ELR (cell line): ENCODE data around the gene GALNT10.

Source experiments
- DNase-seq: peaks from one replicate; pipeline ENCODE4 v3.0.0-alpha.2; 2015; ENCODE audit warnings: low read depth

Gene GALNT10

DNA sequence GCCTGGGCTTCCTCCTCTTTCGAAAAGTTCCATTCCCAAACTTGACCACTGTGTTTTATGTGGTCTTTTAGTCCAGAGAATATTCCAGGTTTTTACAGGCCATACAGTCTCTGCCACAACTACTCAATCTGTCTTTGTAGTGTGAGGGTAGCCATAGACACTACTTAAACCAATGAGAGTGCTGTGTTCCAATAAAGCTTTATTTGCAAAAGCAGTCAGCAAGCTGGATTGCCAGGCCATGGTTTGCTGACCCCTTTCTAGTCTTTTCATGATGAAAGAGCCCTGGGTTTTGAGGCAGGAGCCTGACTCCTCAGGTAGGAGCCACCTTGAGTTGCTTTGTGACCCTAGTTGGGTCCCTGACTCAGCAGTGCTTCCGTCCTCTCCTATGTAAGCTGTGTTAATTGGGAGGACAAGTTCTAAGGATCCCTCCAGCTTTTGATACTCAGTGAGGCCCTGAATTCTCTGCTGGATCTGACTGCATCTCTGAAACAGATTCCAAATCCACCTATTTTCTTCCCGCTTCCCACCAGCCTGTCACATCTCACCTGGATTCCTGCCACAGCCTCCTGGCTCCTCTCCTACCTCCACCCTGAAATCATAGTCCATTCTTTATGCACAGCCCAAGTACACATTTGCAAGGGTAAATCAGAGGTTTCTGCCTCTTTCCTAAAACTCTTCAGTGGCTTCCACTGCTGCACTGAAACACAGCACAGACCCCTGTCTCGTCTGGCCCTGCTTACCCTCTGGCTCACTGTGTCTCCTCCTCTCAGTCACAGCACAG, 13.5 kb downstream of the GALNT10 start:
- DNase-seq = no peak

DNA sequence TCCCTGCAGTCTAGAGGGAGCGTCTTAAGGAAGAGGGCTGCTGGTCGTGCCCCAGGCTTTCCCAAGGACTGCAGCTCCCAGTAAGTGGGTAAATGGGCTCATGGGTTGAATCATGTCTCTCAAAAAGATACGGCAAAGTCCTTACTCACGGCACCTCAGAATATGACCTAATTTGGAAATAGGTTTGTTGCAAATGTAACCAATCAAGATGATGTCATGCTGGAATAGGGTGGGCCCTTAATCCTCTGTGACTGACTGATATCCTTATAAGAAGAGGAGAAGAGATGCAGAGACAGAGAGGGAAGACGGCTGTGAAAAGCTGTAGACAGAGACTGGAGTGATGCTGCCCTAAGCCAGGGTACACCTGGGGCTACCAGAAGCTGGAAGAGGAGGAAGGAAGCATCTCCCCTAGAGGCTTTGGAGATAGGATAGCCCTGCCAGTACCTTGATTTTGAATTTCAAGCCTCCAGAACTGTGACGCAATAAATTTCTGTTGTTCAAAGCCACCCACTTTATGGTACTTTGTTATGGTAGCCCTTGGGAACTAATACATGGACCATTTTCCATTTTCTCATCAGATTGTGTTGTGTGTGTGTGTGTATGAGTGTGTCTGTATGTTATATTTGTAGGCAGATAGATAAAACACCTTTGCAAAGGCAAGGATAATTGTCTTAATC, 15.0 kb downstream of the GALNT10 start:
- DNase-seq = peak; percentile 60

DNA sequence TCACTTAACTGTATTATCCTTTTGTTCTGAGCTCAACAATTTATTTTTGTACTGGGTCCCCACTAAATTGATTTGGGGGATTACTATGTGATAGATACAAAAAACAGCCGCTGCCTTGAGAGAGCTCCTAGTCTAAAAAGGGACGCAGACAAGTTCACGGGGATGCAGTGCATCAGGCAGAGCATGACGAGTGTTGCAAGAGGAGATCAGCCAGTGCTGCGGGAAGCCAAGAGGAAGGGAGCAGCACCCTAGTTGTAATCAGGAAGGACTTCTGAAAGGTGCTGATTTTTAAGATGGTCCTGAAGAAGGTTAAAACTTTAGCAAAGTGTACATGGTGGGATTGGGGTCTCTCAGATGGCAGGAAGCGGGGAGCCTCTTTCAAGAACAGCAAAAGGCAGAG, 15.8 kb downstream of the GALNT10 start:
- no peak for DNase-seq

DNA sequence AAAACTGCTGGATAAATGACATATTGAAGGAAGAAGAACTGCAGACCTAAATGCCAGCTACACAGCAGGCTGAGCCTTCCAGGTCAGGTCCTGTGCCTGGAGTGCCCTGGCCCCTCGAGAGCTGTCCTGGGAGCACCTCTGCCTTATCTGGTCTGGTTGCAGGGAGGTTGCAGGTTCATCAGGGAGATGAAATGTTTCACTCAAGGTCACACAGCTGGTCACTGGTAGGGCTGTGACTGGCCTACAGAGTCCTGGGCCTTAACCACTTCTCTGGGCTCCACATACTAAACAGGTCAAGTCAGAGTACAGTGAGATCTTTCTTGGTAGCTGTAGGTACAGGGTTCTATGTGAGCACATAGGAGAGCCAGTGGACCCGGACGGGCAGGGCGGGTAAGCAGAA, 16.7 kb downstream of the GALNT10 start:
- DNase-seq = no peak

DNA sequence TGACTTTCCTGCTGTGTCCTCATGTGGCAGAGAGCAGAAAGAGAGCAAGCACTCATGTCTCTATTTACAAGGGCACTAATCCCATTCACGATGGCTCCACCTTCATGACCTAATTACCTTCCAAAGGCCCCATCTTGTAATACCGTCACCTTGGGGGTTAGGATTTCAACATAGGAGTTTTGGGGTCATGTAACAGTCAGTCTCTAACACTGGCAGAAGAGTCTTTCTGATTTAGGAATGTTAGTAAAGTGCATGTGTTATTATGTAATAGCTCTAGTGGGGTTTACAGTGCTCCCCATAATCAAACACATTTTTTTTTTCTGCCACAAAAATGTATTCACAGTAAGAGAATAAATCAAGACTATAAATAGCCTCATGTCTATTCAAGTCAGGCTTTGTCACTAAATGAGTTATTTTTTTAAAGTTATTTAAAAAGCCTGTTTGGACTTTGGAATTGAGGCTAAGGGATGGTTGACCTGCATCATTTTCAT, 19.1 kb downstream of the GALNT10 start:
- no peak for DNase-seq

GRCh38 chr5:154210163-154210562, 19.6 kb downstream of the GALNT10 start:
- no peak for DNase-seq

DNA sequence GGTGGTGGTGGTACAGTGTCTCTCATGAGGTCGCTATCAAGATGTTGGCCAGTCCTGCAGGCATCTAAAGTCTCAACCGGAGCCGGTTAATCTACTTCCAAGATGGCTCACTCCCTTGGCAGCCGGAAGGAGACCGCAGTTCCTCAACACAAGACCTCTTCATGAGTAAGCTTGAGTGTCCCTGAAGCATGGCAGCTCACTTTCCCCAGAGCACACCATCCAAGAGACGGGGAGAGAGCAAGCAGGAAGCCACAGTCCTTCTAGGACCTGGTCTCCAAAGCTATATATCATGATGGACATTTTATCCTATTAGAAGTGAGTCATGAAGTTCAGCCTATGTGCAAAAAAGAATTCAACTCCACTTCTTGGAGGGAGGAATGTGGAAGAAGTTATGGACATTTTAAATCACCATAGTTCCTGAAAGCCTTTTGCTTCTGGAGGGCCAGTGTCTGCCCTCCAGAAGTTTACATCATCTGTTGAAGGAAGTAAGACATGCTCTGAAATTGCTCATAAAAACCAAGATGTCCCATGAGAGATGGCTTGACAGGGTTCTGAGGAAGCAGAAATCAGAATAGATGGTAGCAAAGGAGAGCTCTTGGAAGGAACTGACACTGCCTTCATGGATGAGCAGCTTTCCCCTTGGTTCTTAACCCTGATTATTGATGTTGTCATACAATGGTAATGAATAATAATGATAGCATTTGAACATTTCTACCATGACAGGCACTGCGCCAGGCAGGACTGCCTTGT, 21.3 kb downstream of the GALNT10 start:
- peak; percentile 93 for DNase-seq

- no peak for DNase-seq
Observed at GRCh38 chr5:154213592-154213991, 23.1 kb downstream of the GALNT10 start.

- peak; percentile 86 for DNase-seq
Observed at GRCh38 chr5:154214371-154215106, 24.0 kb downstream of the GALNT10 start.

DNA sequence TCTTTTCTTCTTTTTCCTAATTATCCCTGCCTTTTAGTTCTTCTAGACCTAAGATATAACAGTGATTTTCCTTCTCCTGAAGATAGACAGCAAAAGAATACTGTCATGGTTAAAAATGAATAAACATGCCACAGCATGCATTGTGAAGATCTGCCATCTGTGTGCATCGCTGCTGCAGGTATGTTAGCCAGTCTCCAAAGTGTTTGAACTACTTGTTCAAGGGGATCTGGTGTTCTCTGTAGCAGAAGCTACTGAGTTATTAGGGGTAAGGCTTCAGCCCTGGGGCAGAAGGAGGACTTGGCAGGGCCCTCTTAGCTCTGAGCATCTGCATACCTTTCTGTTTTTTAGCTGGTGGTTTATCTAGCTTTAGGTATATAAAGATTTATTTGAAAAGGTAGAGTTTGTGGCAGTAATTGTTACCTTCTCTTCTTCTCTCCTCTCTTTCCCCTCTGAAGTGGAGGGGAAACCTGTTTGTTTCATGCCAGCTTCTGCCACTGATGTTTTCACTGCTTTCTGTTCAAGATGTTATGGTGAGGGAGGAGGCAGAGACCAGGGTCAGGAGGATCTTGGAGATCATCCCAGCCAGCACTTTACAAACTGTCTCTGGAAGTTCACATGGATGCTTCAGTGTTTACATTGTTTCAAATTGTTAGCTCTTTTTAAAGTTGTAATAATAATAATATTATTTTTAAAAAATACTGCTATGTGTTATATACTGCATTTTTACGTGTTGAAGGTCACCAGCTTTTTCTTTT, 25.2 kb downstream of the GALNT10 start:
- no peak for DNase-seq

DNA sequence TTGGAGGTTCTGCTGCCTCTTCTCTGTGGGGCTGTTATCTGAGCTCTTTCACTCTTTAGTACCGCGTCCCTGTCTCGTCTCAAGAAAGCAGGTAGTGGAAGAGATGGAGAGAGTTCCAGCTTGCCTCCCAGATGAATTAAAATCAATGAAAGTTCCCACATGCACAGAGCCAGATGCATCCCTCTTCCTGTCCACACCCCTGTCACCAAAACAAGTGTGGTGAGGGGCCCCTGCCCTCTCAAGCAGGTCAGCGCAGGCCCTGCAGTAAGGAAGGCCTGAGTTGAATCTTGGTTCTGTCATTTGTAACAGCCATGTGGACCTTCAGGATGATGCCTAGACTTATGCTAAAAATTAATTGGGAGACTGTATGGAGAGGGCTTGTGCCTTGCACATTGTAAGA, 26.9 kb downstream of the GALNT10 start:
- no peak for DNase-seq

DNA sequence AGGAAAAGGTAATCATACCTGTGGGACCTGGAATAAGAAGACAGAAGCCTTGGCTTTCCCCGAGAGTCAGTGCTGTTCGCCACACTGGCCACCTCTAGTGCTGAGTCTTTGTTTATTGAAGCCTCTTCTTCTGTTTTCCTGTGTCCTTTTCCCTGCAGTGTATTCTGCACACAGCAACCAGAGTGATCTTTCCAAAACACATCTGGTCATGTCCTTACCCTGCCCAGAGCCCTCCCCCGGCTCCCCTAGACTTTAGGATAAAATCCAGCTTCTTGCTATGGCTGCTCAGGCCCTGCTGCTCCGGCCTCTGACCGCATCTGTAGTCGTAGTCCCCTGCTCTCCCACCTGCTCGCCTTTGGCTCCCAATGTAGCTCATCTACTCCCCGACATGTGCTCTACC, 28.3 kb downstream of the GALNT10 start:
- DNase-seq = no peak

DNA sequence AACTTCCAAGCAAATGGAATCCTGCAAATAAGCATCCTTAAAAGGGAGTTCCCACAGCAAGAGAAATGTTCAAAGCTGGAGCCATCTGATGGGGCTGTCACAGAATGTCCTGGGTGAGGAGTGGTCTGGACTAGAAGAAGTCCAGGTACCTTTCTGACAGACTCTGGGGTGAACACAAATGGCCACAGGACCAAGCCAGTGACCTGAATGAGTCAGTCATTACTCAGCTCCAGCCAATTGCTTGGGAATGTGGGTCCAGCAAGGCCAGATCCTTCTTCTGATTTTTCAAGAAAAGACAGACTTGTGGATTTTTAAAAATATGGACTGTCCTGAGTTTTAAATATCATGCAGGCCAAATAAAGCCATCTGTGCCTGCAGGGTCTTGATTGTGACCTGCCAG, 30.1 kb downstream of the GALNT10 start:
- peak; percentile 93 for DNase-seq

DNA sequence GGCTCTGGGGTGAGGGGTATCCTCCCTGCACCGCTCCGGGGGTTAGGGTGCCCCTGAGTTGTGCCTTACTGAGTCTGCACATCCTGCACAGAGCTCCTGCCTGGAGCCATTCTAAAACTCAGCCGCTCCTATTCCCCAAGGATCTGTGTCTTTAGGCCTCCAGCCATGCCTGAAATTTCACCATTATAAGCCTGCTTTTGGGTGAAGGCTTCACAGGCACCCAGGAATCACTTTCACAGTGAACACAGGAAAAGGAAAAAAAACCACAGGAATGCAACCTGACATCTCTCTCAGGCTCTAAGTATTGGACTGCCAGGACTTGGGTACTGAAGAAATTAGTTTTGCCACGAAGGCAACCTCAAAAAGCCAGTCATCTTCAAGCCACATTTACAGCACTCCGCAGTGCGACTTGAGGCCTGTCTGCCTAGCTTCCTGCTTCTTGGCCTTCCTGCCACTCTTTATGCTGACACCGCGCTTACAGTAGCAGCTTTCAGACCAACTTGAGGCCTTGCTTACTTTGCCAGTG, 30.9 kb downstream of the GALNT10 start:
- peak; percentile 93 for DNase-seq

GRCh38 chr5:154222414-154222813, 31.9 kb downstream of the GALNT10 start:
- no peak for DNase-seq

DNA sequence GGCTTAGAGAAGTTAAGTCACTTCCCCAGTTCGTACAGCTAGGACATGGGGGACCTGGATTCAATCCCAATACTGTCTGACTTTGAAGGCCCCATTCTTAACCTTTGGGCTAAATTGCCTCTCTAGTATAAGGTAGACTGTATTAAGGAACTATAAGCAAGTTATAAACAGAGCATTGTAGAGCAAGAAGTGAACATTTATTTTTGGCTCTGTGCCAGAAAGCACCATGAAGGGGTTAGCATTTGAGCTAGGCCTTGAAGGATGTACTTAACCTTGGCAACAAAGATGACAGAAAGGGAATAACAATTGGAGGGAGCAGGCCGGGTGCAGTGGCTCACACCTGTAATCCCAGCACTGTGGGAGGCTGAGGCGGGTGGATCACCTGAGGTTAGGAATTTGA, 32.8 kb downstream of the GALNT10 start:
- DNase-seq = no peak

DNA sequence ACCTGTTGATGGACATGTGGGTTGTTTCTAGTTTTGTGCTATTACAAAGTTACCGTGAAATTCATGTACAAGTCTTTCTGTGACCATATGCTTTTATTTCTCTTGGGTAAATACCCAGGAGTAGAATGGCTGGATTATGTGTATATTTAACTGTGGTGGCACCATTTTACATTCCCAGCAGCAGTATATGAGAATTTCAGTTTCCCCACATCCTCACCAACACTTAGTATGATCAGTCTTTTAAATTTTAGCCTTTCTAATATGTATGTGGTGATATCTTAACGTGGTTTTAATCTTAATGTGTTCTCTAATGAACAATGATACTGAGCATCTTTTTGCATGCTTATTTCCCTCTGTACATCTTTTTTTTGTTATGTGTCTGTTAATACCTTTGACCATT, 36.6 kb downstream of the GALNT10 start:
- no peak for DNase-seq

DNA sequence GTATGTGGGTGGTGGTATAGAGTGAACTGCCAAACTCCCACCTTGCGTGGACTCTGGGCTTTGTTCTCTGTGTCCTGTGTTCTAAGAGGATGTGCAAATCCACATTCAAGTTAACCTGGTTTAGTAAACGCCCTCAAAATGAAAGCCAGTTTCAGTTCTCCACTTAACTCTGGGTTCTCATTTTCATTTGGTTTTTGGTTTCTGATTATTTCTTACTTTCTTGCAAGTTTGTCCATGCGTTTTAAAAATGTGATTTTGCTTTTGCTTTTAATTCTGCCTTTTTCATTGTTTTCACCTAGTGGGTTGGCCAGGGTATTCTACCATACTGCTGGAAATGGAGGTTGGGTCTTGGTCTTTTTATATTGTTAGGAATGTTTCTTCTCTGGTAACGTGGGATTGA, 38.2 kb downstream of the GALNT10 start:
- no peak for DNase-seq

DNA sequence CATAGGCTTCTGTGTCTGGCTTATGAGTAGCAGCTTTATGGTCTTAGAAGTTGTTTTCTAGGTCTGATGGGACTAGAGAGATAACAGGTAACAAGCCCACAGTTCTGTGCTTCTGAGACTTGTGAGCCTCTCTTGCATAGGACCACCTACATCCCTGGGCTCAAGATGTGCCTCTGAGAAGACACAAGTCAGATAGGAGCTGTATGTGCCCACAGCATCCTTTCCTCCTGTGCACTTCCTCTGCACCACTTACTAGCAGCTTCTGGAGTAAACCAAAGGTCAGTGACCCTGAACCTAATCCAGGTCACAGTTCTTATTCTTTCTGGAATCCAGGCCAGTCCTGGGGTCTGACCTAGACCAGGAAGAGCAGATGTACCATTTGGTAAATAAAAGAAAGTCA, 40.0 kb downstream of the GALNT10 start:
- no peak for DNase-seq

- no peak for DNase-seq
Observed at GRCh38 chr5:154234551-154234950, 44.0 kb downstream of the GALNT10 start.

DNA sequence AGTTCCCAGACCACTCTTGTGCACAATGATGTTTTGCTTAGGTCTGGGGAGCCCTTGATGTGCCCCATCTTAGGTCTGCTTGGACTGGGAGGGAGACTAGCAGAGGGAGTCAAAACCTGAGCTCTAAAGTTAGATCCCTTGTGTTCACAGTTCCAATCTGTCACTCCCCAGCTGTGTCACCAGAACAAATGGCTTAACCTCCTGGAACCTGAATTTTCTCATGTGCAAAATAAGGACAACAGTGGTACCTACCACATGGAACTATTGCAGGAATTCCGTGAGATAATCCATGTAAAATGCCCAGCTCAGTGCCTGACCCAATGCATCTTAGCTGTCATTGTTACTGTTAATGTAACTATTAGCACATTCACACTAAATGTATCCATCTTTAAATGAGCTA, 45.5 kb downstream of the GALNT10 start:
- no peak for DNase-seq
